Esophagus (tissue), 2 donors: Measurements from ENCODE around the gene SLC2A2. TPM values are rescaled to one million over a fixed set of nuclear protein-coding genes. Genes with fewer than 3 reads are reported as not detected.

Experiments used
- H3K27ac ChIP-seq, 2 donors: one replicate each; pipeline ENCODE4 v1.5.1; 2013; ENCODE audit warnings: low read depth in 2 of 2, mild to moderate bottlenecking in 2 of 2, inconsistent platforms in 1 of 2, low read length in 1 of 2, moderate library complexity in 1 of 2
- H3K27me3 ChIP-seq, 2 donors: one replicate each; pipeline ENCODE4 v1.6.1; 2013; ENCODE audit warnings: low read length in 2 of 2, control low read depth in 1 of 2, mild to moderate bottlenecking in 1 of 2; ENCODE audit not compliant: insufficient read depth in 2 of 2, control insufficient read depth in 1 of 2
- H3K36me3 ChIP-seq, 2 donors: one replicate each; pipeline ENCODE4 v1.6.1; 2013; ENCODE audit warnings: low read length in 1 of 2; ENCODE audit not compliant: control insufficient read depth in 2 of 2, insufficient read depth in 2 of 2
- H3K4me1 ChIP-seq, 2 donors: one replicate each; pipeline ENCODE4 v1.6.1; 2013; ENCODE audit warnings: low read length in 1 of 2; ENCODE audit not compliant: control insufficient read depth in 2 of 2, insufficient read depth in 2 of 2
- H3K4me3 ChIP-seq, 2 donors: one replicate each; pipeline ENCODE4 v1.5.1; 2013; ENCODE audit warnings: low read length in 2 of 2, mild to moderate bottlenecking in 2 of 2, low read depth in 1 of 2, moderate library complexity in 1 of 2
- H3K9me3 ChIP-seq, 2 donors: one replicate each; pipeline ENCODE4 v1.6.1; 2013; ENCODE audit warnings: mild to moderate bottlenecking in 2 of 2, low read depth in 1 of 2, low read length in 1 of 2, moderate library complexity in 1 of 2; ENCODE audit not compliant: control insufficient read depth in 2 of 2, insufficient read depth in 1 of 2
- WGBS, 2 donors: extraction: QIAGEN DNeasy Blood & Tissue Kit; methylation state at CpG; one replicate each; pipeline ENCODE4 v1.1.7; 2013; 5-methylcytosine and 5-hydroxymethylcytosine counted together
- polyA plus RNA-seq, 2 donors: library from polyadenylated mRNA; stranded (reverse); fragments of 200-250 nt; gene quantifications; one replicate each; pipeline ENCODE4 v1.2.3, GENCODE V29; 2013
- donor health status: healthy with polysubstance abuse.
- donor health status: Bipolar disorder and iron deficiency.

The SLC2A2 gene
- polyA plus RNA-seq, 2 donors = not detected

GRCh38 chr3:170949211-170949610 is 77.3 kb downstream of the SLC2A2 start:
- Histone ChIP-seq H3K36me3 (no peaks in the 10 kb centered on the region), H3K27me3 (no peaks in the 10 kb centered on the region), H3K9me3 (peaks cover 0 to 5% of the 10 kb centered on the region in 2 donors), H3K27ac (no peak overlapping the region), H3K4me1 (no peaks in the 10 kb centered on the region), H3K4me3 (no peak overlapping the region)
- 61 to 68% methylated on average over 2 of the region's 2 CpGs for WGBS, 2 donors

- H3K9me3 ChIP-seq = peaks cover 0 to 5% of the 10 kb centered on the region in 2 donors
- H3K4me1 ChIP-seq = no peaks in the 10 kb centered on the region
- no peaks in the 10 kb centered on the region for H3K27me3 ChIP-seq
- no peaks in the 10 kb centered on the region for H3K36me3 ChIP-seq
- no peak overlapping the region for H3K4me3 ChIP-seq
- WGBS, 2 donors = 95% methylated on average over 25 of the region's 25 CpGs
- H3K27ac ChIP-seq = no peak overlapping the region
Observed at GRCh38 chr3:170947018-170947769, 79.3 kb downstream of the SLC2A2 start.

Other genes with a start within 250 kb of the SLC2A2 start
- 100 to 1,000 TPM; 178 to 227 TPM for gene RPL22L1, start 156.5 kb downstream of the SLC2A2 start, polyA plus RNA-seq
- gene EIF5A2, start 118.1 kb downstream of the SLC2A2 start, polyA plus RNA-seq = under 1 TPM; 0.22 to 0.73 TPM